HG02870 (cell line): ENCODE data around the gene RBM5.
"Not testable (repeated sequence)": the region's sequence is repeated elsewhere in the genome, so short reads cannot be mapped to it uniquely, and the experiment has no call there.

Experiments used
- ATAC-seq: cut with Tn5 transposase; IDR thresholded peaks from one replicate; pipeline ENCODE4 v1.9.1; 2021; ENCODE audit warnings: mild to moderate bottlenecking, moderate library complexity; ENCODE audit not compliant: unreplicated experiment

RBM5 gene

DNA sequence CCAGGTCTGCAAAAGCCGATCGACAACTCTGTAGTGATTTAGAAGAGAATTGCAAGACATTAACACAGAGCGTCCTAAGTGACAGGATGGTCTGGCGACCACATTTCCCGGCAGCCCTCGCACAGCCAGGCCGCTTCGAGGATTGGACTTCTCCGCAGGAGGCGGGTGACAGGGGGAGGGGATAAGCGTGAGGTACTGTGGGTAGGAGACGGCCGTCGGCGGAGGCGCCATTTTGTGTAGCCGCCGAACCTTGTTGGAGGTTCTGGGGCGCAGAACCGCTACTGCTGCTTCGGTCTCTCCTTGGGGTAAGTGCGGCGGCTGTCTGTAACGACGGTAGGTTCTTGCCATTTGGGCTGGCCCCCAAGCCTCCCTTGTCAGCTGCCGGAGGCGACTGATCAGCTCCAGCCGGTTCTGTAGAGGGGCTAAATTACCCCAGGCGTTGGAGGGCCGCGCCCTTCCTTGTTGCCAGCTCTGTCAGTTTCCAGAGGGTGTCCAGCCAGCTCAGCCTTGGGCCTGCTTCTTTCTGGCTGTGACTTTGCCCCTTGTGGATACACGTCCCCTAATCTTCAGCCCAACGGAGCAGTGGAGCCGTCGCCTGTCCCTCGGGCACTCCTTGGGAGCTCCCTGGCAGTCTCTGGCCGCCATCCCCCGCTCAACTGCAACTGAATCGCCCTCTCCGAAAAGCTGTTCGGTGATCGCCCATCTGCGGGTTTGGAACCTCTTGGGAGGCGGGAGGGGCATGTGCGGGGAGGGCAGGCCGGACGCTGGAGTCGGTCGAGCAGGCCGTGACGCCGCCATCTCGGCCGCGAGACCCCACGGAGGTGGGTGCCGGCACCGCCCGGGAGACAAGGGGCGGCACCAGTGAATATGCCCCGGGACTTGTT, at the start of gene RBM5:
TSS of gene RBM5 (plus strand) at position 195 of the 884 bp plus-strand sequence. CDS start 1,516 bp downstream, outside the sequence.
- ATAC-seq = peak; percentile 95

DNA sequence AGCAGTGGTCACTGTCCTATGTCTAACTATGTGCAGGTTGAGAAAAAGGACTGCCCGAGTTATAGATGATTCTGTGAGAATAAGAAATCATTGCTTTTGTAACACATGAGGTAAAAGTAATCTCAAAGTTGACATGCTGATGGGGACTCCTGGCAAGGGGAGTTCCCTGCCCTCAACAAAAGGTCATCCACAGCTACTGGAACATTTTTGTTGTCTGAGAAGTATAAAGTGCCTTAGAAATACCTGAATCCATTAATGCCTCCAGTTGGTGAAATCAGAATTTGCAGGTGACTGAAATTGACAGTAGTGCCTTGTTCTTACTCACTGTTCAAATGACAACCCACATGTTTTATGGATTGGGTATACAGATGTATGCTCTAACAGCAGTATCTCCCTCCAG, 43.7 kb upstream of the RBM5 start:
- ATAC-seq = no peak

DNA sequence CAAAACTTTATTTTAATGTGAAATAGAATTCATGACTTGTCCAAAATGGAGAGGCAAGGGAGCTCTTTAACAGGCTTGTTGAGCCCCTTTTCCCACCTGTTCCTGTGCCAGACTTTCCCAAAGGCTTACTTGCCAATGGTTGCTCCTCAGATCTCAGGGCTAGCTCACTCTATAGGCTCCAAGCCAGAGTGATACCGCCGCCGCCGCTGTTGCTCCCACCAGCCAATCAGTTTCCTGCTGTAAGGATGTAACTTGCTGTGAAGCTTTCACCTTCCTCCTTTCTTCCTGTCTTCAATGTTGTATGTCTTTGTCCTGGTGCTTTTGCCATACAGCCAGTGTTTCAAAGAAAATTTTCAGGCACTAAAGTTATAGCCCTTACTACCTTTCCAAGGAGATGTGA, 41.3 kb upstream of the RBM5 start:
- ATAC-seq = no peak

DNA sequence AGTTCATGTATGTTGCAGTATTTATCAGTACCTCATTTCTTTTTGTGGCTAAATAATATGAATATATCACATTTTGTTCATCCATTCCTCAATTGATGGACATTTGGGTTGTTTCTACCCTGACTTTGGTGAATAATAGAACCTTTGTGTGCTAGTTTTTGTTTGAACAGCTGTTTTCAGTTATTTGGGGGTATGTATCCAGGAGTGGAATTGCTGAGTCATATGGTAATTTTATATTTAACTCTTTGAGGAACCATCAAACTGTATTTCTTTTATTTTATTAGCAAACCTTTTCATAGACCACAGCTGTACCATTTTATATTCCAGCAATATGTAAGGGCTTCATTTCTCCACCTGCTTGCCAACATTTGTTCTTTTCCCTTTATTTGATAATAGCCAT, 38.4 kb upstream of the RBM5 start:
- no peak for ATAC-seq

- no peak for ATAC-seq
Observed at GRCh38 chr3:50057756-50058155, 31.0 kb upstream of the RBM5 start.

DNA sequence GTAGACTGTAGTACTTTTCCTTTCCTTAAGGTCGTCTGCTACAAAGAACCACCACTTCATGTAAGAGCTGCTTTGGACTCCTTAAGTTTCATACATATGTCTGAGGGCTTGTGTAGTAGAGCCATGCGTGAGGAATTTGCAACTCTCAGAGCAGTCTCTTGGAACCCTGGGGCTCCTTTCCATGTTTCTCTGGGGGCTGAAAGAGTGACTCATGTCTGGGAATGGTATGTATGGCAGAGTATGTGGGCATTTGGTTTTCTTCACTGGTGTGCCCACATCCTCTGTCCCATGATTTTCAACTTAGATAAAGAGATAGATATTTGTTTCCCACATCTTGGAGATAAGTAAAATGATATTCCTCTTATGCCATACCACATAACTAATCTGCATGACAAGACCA, 20.6 kb upstream of the RBM5 start:
- ATAC-seq = no peak

DNA sequence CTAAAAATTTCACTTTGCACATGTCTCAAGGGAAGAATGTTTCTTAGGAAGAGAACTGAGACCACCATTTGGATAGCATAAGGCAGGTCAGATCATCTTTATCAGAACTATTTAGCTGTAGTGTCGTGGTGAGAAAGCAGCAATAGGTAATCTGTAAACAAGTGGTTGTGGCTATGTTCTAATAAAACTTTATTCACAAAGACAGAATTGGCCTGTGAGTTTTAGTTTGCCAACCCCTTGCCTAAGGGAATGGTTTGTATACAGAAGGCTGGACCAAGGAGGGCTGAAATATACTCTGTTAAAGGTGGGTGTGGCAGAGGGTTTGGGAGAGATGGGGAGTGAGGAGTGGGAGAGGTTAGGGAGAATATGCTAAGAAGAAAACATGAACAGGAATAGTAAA, 10.6 kb upstream of the RBM5 start:
- ATAC-seq = no peak

DNA sequence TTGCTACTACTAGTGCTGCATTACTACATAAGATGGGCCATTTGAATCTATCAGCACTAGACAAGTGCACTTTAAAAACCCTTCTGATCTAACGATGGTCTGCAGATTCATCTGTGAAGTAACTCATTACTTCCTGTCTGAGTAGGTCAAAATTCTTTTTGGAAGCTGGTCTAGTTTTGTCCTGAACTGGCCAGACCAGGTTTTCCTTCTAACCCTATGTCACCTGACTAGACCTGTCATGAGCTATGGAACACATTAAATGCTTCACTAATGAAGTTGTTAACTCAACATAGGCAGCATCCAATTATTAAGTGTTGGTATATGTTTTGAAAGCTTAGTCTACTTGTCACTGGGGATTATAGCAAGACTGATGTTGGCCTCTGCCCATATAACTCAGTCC, 10.1 kb upstream of the RBM5 start:
- ATAC-seq = no peak

DNA sequence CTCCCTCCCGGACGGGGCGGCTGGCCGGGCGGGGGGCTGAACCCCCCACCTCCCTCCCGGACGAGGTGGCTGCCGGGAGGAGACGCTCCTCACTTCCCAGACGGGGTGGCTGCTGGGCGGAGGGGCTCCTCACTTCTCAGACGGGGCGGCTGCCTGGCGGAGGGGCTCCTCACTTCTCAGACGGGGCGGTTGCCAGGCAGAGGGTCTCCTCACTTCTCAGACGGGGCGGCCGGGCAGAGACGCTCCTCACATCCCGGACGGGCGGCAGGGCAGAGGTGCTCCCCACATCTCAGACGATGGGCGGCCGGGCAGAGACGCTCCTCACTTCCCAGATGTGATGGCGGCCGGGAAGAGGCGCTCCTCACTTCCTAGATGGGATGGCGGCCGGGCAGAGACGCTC, 3.8 kb upstream of the RBM5 start:
- ATAC-seq = not testable (repeated sequence)

GRCh38 chr3:50089609-50089945, 858 bp downstream of the RBM5 start:
- no peak for ATAC-seq

DNA sequence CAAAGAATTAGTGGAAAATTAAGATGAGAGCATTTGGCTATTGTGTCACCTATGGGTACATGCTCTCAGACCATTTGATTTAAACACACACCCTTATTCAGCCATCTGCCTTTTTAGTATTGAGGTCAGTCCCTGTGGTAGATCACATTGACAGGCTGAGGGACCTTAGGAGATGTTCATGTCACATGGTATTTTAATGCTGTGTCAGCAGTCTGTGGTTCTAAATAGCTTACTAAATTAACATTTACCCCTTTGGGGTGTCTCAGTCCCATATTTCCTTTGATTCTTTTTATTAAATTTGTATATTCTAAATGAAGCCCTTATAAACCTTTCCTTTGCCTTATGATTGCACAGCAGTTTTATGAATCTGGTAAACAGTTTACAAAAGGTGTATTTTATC, 2.3 kb downstream of the RBM5 start:
- ATAC-seq = no peak

DNA sequence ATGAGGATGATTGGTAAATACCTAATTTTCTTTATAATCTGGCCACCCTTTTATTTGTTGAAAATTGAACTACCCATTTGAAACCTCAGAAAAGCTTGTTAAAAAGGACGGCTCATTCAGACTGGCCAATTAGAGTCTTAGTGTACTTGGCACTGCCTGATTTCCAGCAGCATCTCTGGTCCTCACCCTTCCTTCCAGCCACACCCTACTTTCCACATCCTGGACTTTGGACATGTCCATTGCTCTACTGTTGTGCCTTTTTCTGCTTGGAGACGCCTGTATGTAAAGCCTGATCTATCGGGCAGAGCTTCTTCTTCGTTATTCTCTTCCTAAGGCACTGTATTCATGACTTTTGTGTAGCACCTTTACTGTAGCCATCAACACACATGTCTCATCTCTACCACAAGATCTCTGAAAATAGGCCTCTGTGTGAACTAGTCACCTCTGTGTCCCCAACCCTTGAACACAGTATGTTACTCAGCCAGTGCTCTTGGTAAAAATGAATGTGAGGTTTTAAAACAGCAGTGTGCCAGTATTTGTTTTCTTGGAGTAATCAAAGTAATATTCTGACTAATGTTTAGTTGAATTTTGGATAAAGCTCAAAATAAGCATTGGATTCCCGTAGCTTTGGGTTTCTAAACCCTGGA, 6.8 kb downstream of the RBM5 start:
- no peak for ATAC-seq

DNA sequence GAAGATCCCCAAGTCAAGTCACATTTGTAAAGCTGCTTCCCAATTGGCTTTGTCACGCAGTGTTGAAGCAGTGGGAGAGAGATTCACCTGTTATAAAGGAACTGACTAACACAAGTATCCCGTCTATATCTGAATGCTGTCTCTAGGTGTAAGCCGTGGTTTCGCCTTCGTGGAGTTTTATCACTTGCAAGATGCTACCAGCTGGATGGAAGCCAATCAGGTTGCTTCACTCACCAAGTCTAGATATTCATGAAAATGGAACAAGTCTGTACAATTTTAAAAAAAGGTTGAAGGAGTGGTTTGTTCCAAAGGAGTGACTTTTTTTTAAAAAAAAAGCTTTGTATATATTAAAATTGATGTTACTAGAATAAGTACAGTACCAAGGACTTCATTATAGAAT, 11.7 kb downstream of the RBM5 start:
- no peak for ATAC-seq

DNA sequence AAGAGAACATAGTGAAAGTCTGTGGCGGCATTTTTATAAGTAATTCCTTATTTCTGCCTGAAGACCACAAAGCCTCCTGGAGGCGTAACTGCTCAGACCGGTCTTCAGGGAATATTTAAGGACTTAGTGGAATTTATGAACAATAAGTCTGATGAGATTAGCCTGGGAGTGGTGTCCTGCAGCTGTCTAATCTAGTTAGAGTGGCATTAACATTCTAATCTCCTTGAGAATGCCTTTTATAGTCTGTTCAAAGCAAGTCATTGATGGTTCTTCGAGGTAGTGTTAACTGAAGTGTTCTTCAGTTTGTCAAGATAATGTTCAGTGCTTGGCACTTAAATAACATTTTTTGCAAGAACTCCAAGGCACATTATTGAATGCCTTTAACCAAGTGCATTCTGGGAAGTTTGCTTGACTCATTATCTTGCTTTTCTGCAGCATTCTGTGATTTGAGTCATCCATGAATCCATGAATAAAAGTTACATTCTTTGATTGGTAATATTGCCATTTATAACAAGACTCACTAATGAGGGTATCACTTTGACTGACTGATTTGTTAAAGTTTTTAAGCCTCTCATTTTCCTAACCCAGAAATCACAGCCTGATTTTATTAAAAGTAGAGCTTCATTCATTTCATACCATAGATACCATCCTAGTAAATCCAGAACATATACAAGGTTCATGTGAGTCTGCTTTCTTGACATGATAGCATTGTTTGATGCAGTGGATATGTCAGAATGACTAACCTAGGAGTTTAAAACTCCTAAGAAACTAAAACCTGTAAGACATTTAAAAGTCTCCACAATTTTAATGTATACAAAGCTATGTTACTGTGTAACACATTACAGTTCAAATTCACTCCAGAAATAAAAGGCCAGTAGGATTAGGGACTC, 12.5 kb downstream of the RBM5 start:
- ATAC-seq = no peak

DNA sequence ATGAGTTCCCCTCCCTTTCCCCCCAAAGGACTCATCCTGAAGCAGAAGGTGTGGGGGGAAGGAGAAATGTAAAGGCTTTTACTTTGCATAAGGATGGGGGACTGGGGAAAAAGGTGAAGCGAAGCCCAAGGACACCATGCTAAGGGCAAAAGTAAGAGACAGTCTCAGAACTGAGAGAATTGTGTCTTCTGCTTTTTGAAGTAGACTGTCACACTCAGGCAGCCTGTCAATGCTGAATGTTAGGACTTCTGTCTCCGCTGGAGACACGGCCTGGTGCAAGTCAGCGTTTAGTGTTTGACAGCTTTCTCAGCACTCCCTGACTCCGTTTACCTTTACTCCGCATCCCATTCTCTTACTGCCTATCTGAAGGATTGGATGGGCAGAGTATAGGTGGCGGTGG, 13.8 kb downstream of the RBM5 start:
- ATAC-seq = no peak

- no peak for ATAC-seq
Observed at GRCh38 chr3:50111757-50112156, 23.0 kb downstream of the RBM5 start.

DNA sequence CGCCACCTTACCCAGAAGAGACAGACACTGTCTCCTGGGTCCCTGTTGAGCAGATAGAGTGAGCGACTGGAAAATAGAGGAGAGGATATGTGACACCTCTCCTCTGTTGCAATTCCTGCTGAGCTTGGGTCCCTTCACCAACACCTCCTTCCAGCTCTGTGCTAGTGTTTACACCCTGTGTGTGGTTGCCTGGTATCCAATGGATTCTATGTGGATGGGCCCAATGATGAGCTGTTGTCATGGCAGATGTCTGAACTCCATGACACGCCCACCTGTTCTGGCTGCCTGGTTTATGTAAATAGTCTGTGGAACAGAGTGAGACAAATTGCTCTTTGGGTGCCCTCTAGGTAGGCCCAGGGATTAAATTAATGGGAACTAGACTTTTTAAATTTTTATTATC, 23.7 kb downstream of the RBM5 start:
- no peak for ATAC-seq

DNA sequence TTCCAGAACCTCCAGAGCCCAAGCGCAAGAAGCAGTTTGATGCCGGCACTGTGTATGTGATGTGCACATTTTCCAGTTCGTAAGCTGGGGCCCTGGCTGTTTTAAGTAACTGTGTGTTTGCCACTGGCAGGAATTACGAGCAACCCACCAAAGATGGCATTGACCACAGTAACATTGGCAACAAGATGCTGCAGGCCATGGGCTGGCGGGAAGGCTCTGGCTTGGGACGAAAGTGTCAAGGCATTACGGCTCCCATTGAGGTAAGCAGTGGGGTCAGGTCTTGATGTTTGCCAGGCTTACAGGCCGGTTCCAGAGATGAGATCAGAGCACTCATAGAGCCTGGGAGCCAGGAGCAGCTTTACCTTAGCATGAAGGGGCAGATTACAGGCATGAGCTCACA, 28.4 kb downstream of the RBM5 start:
- no peak for ATAC-seq

DNA sequence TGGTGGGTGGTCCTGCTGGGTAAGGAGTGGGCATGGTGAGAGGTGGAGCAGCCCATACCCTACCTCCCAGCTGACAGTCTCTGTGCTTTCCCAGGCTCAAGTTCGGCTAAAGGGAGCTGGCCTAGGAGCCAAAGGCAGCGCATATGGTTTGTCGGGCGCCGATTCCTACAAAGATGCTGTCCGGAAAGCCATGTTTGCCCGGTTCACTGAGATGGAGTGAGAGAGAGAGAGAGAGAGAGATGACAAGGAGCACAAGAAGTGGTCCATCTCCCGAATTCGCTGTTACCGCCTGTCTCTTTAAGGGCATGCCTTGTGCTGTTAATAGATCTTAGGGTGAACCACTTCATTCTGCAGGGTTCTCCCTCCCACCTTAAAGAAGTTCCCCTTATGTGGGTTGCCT, 29.5 kb downstream of the RBM5 start:
- no peak for ATAC-seq

DNA sequence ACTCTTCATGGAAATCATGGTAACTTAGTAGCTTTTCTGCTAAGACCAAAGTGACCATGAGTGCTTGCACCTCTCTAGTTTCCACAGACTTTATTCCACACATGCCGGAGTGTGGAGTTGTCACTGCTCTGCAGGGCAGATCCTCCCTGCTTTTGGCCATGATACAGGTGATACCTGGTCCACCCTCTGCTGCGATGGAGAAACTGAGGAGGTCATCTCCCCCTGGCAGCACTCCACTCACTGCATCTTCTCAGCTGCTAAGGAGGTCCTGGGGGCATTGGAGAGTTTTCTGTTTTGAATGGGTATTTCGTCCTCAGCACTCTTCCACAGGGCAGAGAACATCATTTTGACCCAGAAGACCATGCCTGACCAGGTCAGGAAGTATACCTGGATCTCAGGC, 31.1 kb downstream of the RBM5 start:
- no peak for ATAC-seq

DNA sequence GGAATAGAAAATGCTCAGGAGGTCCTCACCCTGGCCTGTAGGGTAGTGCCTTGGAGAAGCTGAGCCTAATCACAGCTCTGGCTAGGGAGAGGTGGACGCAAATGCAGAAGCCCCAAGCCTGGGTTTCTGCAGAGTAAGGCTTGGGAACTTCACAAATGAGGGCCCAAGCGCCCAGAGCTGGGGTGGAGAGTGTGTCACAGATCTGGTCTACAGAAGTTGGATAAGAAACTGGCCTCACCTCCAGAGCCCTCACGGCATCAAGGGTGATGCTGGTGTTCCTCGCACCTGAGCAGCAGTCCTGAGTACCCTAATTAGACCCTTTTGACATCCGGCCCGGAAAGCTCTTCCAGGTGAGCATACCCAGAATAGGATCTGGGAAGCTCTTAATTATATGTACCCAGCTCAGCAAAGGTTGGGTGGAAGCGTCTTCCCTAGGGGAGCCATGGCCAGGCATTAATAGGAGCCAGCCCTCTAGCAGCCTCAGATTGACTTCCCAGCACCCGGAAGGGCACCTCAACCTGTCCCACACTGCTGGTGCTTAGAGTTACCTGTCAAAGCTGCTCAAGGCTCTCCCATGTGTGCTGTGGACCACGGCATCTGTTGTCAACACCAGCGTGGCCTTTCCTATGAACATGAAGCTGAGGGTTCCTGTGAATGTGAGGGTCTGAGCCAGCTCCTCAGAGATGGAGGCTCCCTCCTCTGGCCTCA, 31.8 kb downstream of the RBM5 start:
- ATAC-seq = no peak
